GM12875 (cell line): ENCODE results near the gene KRTAP10-5.

Experiments used
- H3K4me3 ChIP-seq: one replicate; pipeline ENCODE4 v1.5.1; 2011; ENCODE audit warnings: low read depth, low read length, control low read depth
- TF ChIP-seq, protein P1 (sequence below): IDR thresholded peaks from 2 replicates; pipeline ENCODE4 v1.5.1; 2011; ENCODE audit warnings: low read depth, mild to moderate bottlenecking, control low read depth, inconsistent platforms, low read length, moderate library complexity, borderline replicate concordance; ENCODE audit not compliant: insufficient read depth

The KRTAP10-5 gene

DNA sequence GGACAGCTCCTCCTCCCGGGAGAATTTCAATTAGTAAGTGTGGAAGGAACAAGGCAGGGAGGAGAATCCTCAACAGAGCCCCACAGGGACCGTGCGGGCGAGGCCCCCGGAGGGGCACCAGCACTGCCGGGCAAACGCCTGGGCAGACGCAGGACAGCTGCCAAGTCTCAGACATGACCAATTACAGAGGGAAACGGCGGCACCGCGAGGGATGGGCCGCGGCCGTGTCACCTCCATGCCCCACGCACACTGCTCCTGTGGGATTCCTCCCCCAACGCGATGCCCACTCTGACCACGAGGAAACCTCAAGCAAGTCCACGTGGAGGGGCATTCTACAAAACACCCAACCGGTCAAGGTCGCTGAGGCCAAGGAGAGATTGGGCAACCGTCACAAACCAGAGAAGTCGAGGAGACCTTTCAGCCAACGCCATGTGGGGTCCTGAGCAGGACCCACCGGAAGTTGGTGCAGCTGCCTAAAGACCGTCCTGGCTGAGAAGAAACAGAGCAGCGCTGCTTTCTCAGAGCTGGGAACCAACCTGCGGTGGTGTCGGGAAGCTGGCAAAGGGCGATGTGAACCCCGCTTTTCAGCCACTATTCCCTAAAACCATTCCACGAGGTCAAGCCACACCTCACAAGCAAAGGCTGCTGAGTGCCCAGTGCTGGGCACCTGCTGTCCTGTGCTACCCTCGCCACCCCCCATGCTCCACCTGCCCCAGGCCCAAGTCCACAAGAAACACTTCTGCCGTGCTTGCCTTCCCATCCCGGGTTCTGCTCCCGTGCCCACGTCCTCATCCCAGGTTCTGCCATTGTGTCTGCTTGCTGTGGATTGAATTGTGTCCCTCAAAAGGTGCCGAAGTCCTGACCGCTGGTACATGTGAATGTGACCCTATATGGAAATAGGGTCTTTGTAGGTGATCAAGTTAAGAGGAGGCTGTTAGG is 8.3 kb downstream of the KRTAP10-5 start:
- TF ChIP-seq, protein P1, sequence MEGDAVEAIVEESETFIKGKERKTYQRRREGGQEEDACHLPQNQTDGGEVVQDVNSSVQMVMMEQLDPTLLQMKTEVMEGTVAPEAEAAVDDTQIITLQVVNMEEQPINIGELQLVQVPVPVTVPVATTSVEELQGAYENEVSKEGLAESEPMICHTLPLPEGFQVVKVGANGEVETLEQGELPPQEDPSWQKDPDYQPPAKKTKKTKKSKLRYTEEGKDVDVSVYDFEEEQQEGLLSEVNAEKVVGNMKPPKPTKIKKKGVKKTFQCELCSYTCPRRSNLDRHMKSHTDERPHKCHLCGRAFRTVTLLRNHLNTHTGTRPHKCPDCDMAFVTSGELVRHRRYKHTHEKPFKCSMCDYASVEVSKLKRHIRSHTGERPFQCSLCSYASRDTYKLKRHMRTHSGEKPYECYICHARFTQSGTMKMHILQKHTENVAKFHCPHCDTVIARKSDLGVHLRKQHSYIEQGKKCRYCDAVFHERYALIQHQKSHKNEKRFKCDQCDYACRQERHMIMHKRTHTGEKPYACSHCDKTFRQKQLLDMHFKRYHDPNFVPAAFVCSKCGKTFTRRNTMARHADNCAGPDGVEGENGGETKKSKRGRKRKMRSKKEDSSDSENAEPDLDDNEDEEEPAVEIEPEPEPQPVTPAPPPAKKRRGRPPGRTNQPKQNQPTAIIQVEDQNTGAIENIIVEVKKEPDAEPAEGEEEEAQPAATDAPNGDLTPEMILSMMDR = no peak
- no peak overlapping the region for H3K4me3 ChIP-seq

DNA sequence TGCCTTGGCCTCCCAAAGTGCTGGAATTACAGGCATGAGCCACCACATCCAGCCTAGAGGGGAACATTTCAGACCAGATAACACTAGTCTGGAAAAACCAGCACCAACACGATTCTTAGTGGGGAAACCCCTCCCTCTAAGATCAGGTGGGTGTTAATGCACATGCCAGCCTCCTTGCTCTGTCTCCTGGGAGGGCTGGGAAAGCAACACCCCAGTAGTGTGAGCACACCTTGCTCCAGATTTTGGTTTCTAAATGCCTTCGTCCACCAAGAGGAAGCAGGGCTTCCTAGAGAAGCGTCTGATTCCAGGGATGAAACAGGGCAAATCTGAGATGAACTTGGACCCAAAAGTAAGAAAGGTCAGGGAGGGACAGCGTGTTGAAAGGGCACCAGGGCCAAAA is 9.1 kb downstream of the KRTAP10-5 start:
- no peak overlapping the region for H3K4me3 ChIP-seq
- TF ChIP-seq, protein P1 = no peak

DNA sequence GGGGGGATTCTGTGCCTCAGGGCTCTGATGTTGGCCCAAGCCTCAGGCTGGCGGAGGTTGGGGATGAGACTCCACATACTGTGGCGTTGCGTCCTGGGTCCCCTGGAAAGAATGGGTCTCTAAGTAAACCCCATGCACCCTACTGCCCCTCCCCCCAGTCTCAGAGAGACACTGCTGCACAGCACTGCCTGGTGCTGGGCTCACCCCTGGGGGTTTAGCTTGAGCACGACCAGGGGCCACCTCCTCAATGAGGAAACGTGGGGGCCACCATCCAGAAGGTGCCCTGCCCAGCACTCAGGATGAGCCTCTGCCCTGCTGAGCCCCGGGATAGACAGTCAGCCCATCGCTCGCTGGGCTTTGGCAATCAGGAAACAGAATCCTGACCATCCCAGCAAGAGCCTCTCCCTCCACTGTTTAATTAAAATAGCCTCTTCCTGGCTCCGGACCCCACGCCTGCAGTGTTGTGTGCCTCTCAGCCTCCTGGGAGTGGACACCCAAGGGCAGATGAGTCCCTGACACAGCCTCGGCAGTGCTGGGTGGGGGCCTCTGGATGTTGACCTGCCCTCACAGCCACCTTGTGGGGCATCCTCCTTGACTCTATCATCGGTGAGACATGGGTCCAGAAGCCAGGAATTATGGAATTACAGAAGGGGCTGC is 10.4 kb downstream of the KRTAP10-5 start:
- no peak overlapping the region for H3K4me3 ChIP-seq
- TF ChIP-seq, protein P1 = no peak

DNA sequence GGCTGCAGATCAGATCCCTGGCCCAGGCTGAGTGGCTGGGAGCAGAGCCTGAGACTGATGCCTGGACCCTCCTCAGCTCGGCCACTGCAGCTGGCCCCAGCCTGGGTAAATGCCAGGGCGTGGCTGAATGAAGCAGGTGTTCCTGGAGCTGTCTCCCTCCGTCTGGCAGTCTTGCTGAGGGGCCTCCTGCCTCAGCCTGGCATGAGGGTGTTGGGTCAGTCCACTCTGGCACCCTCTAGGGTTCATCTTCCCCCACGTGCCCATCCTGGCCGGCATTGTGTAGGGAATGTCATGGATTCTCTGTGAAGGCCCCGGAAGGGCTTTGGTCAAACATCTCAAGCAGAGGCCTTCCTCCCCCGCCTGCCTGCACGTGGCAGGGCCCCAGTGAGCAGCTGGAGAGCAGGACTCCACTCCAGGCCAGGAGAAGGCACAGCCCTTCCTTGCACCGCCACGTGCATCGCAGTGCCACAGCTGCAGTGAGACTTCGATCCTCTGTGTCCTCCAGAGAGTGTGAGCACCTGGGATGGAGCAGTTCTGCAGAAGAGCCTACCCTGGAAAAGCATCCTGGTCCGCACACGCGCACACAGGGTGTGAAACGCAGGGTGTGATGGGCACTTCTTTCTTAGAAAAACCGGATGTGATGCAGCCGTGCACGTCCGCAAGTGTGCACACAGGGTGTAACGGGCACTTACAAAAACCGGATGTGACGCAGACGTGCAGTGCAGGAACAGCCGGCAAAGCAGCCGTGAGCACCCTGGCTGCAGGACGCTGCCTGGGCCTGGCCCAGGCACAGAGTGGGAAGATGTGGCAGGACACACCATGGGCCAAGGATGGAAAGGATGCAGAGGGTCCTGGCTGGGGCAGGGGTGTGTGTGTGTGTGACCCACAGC is 11.5 kb downstream of the KRTAP10-5 start:
- TF ChIP-seq, protein P1 = no peak
- no peak overlapping the region for H3K4me3 ChIP-seq

DNA sequence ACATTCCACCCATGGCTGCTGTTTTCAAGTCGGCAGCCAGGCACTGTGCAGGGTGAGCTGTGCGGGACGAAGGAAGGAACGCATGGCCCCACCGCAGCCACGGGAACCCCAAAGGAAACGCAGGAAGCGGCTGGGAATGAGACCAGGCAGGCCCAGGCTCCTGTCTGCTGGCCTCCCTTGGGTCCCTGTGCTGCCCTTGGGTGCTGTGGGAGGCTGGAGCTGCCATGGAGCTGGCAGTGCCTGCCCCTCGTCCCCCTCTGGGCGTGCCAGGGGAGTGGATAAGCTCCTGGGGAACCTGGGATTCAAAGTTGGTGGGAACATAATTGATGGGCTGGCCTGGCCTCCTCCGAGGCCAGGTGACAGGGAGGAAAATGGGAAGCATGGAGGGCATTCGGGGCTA is 12.1 kb downstream of the KRTAP10-5 start:
- H3K4me3 ChIP-seq = no peak overlapping the region
- TF ChIP-seq, protein P1 = no peak

DNA sequence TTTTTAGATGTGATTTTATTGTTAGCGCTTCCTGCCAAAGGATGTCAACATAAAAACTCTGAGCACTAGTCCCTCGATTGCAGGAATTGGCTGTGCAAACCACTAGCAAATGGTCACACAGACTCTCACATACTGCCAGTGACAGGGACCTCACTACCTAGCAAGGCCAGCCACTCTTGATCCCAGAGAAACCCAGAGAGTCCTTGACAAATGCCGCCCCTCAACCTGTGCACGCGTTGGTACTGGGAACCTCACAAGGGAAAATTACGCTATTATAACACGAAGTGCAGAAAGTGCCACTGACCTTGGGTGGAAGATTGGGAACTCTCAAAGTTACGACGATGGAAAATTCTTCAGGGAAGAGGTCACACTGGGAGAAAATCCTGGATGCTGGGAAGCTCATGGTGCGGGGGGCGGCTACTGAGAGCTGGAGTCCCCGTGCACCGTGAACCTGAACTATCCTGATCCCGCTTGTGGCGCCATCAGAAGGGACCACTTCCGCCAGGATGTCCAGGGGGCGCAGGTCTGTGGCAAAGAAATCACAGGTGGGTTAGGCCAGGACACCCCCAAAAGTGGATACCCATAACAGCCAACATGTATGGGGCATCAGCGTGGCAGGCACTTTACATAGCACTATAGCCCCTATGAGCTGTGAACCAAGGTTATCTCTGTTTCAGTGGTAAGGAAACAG is 12.8 kb downstream of the KRTAP10-5 start:
- TF ChIP-seq, protein P1 = no peak
- H3K4me3 ChIP-seq = no peak overlapping the region
